Progenitor cell of endocrine pancreas (in vitro differentiated cells): ENCODE measurements around the gene SDK2. TPM values are rescaled to one million over a fixed set of nuclear protein-coding genes. Genes with fewer than 3 reads are reported as not detected.

Experiments
- DNase-seq: peaks from one replicate; pipeline ENCODE4 v3.0.0; 2021; ENCODE audit warnings: low spot score; ENCODE audit not compliant: unreplicated experiment
- H3K27ac Mint-ChIP-seq: 2 replicates; pipeline ENCODE4 v1.8.0; 2021; ENCODE audit warnings: mild to moderate bottlenecking, moderate library complexity, mixed read lengths
- H3K27me3 Mint-ChIP-seq: 2 replicates; pipeline ENCODE4 v1.8.0; 2021; ENCODE audit warnings: mixed read lengths
- H3K36me3 Mint-ChIP-seq: 2 replicates; pipeline ENCODE4 v1.8.0; 2022; ENCODE audit warnings: mixed read lengths; ENCODE audit not compliant: insufficient read depth
- H3K4me1 Mint-ChIP-seq: 2 replicates; pipeline ENCODE4 v1.8.0; 2021; ENCODE audit warnings: low read depth, mixed read lengths
- H3K4me3 Mint-ChIP-seq: 2 replicates; pipeline ENCODE4 v1.8.0; 2021; ENCODE audit warnings: low read depth, mild to moderate bottlenecking, moderate library complexity, mixed read lengths
- H3K9me3 Mint-ChIP-seq: 2 replicates; pipeline ENCODE4 v1.8.0; 2021; ENCODE audit warnings: low read depth, mixed read lengths
- total RNA-seq: library from RNA; stranded (reverse); gene quantifications from 2 replicates; pipeline ENCODE4 v1.2.1, GENCODE V29; 2021
- TF ChIP-seq, protein P1 (sequence below): fragments of 200-600 bp; sonication (generic); IDR thresholded peaks from one replicate; pipeline ENCODE4 v1.5.0; 2021; ENCODE audit warnings: antibody characterized with exemption, mild to moderate bottlenecking; ENCODE audit not compliant: unreplicated experiment

SDK2 gene
- total RNA-seq, 1 donor from 2014 or later, result 6.7 TPM

DNA sequence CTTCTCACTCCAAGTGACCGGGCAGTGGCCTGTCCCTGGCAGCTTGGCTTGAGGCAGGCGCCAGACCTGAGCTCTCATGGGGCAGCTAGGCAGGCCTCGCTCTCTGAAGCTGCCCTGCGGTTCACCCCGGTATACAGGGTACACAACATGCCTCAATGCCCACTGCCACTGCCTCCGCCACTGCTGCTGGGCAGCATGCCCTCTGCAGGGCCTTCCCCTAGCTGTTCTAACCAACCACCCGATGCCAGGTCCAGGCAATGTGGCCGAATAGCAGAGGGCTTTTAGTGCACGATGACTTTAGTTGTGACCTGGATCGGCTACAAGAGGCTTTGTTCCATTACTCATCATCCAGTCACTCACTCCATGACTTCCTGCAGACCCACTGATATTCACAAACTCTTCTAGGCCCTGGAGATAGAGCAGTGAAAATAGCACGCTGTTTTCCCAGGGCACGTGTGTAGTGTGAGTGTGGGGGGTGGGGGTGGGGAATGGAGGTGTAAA is 352.2 kb downstream of the SDK2 start:
- H3K4me3 Mint-ChIP-seq, result no peak overlapping the region

DNA sequence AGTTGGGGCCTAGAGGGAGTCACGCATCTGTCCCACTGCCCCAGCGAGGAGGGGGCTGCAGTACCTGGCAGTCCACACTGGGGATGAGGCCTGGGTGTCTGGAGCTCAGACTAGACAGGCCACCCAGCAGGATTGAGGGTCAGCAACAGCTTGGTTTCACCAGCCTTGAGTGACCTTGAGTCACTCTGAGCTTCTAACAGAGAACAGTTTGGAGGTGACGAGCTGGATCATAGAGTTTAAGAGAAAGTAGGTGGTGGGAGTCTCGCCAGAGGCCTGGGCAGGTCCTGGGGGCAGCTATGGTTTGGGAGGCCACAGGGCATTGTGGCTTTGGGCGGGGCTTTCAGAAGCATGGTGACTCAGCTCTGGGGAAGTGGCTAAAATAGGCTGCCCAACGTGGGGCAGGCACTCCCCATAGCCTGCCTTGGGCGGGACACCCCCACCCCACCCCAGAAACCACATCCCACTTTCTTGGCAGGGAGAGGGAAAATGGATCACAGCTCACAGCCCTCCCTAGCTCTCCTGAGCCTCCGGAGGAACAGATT is 352.9 kb downstream of the SDK2 start:
- H3K9me3 Mint-ChIP-seq, result no peaks in the 10 kb centered on the region
- peaks cover 12% of the 10 kb centered on the region for H3K36me3 Mint-ChIP-seq
- peak overlapping the region; percentile 77 for H3K27ac Mint-ChIP-seq
- no peak overlapping the region for H3K4me3 Mint-ChIP-seq
- H3K4me1 Mint-ChIP-seq, result peaks cover 52% of the 10 kb centered on the region
- no peak for DNase-seq
- TF ChIP-seq, protein P1, sequence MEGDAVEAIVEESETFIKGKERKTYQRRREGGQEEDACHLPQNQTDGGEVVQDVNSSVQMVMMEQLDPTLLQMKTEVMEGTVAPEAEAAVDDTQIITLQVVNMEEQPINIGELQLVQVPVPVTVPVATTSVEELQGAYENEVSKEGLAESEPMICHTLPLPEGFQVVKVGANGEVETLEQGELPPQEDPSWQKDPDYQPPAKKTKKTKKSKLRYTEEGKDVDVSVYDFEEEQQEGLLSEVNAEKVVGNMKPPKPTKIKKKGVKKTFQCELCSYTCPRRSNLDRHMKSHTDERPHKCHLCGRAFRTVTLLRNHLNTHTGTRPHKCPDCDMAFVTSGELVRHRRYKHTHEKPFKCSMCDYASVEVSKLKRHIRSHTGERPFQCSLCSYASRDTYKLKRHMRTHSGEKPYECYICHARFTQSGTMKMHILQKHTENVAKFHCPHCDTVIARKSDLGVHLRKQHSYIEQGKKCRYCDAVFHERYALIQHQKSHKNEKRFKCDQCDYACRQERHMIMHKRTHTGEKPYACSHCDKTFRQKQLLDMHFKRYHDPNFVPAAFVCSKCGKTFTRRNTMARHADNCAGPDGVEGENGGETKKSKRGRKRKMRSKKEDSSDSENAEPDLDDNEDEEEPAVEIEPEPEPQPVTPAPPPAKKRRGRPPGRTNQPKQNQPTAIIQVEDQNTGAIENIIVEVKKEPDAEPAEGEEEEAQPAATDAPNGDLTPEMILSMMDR, result no peak
- no peaks in the 10 kb centered on the region for H3K27me3 Mint-ChIP-seq

More for the DNA sequence above, 352.2 kb downstream of the SDK2 start:
- Mint-ChIP-seq H3K27ac (no peak overlapping the region), H3K4me1 (peaks cover 48% of the 10 kb centered on the region), H3K36me3 (peaks cover 11% of the 10 kb centered on the region), H3K27me3 (no peaks in the 10 kb centered on the region), H3K9me3 (no peaks in the 10 kb centered on the region)
- TF ChIP-seq, protein P1, result no peak
- no peak for DNase-seq

DNA sequence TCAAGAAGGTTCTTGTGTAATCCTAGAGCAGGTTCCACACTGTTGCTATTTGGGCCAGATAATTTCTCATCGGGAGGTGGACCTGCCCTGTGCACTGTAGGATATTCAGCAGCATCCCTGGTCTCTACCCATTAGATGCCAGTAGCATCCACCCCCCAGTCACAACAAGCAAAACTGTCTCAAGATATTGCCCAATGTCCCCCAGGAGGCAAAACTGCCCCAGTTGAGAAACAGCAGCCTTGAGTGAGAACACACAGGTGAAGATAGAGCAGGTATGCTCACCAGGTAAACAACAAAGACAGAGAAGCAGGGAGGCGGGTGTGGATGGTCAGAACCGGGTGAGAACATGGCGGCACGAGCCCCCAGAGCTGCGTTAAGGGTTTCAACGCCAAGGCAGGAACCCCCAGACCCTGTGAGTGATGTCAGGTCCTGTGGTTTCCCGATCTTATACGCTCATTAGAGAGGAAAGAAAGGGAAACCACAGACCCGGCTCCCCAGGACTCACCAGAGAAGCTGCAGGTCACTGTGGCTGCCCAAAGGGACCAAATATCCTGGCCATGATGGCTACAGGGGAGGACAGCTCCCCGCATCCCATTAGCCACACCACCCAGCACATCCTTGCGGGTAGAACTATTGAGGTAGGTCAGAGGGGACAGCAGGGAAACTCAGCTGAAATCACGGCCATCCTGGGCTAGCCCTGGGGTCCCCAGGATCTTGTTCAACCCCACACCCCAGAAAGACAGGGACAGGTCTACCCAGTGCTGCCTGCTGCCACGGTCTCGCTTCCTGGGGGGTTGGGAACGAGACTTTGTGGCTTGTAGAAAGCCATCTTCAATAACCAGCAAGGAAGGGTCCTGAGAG is 353.6 kb downstream of the SDK2 start:
- H3K9me3 Mint-ChIP-seq, result no peaks in the 10 kb centered on the region
- H3K4me3 Mint-ChIP-seq, result no peak overlapping the region
- TF ChIP-seq, protein P1, result no peak
- no peaks in the 10 kb centered on the region for H3K27me3 Mint-ChIP-seq
- peak overlapping the region; percentile 10 for H3K27ac Mint-ChIP-seq
- peaks cover 13% of the 10 kb centered on the region for H3K36me3 Mint-ChIP-seq
- DNase-seq, result no peak
- peaks cover 53% of the 10 kb centered on the region for H3K4me1 Mint-ChIP-seq

DNA sequence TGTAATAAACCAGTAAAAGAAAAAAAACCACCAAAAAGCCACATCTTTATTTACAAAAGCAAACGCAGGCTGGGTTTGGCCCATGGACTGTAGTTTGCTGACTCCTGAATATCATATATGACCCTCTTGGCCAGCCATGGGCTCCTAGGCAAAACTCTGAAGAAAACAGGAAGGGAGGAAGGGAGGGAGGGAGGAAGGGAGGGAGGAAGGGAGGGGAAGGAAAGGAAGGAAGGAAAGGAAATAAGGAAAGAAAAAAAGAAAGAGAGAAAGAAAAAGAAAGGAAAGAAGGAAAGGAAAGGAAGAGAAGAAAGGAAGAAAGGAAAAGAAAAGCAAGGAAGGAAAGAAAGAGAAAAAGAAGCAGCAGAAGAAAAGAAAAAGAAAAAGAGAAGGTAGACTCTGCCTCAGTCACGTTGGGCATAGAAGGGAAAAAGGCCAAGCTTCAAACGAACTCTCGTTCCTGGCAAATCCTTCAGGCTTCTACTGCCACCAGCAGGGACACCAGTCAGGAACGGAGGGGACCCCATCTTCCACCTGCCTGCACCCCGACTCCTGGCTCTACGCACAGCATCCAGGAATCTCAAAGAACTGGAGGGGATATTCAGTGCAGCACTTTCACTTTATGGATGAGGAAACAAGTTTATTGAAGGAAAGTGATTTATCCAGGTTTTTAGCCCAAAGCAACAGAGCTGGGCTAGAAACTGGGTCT is 354.5 kb downstream of the SDK2 start:
- Mint-ChIP-seq H3K36me3 (peaks cover 12% of the 10 kb centered on the region), H3K27ac (peak overlapping the region; percentile 80), H3K4me3 (peak overlapping the region; percentile 25), H3K9me3 (no peaks in the 10 kb centered on the region), H3K27me3 (no peaks in the 10 kb centered on the region), H3K4me1 (peaks cover 53% of the 10 kb centered on the region)
- DNase-seq, result no peak
- TF ChIP-seq, protein P1, result no peak
